Vagina (tissue), 2 donors: ENCODE measurements around the gene SAMMSON. TPM values are rescaled to one million over a fixed set of nuclear protein-coding genes. Genes with fewer than 3 reads are reported as not detected.
A peak's percentile ranks its signal among the peaks of the same experiment; 100 is the strongest.

Experiments used
- DNase-seq, 2 donors: peaks; one replicate each; pipeline ENCODE4 v3.0.0-alpha.2; 2017; ENCODE audit errors: extremely low spot score in 2 of 2
- H3K27ac ChIP-seq: fragments of 200-600 bp; sonication (generic); one replicate; pipeline ENCODE4 v1.5.1; 2019
- H3K27me3 ChIP-seq: fragments of 200-600 bp; sonication (generic); one replicate; pipeline ENCODE4 v1.5.1; 2019
- H3K36me3 ChIP-seq, 2 donors: fragments of 200-600 bp; sonication (generic); one replicate each; pipeline ENCODE4 v1.5.1; 2017 to 2019
- H3K4me1 ChIP-seq: fragments of 200-600 bp; sonication (generic); one replicate; pipeline ENCODE4 v1.5.1; 2019
- H3K4me3 ChIP-seq, 2 donors: fragments of 200-600 bp; sonication (generic); 1 replicate in 1 of 2; 2 replicates in 1 of 2; pipeline ENCODE4 v1.5.1; 2016 to 2019
- H3K9me3 ChIP-seq: fragments of 200-600 bp; sonication (generic); one replicate; pipeline ENCODE4 v1.5.1; 2019
- CTCF ChIP-seq, 3 experiments: fragments of 450-650 bp in 2 of 3; fragments of 200-600 bp in 1 of 3; sonication (generic) in 1 of 3; IDR thresholded peaks; one replicate each; pipeline ENCODE4 v1.5.1; 2017 to 2019; ENCODE audit warnings: antibody characterized with exemption in 3 of 3, mild to moderate bottlenecking in 2 of 3, moderate library complexity in 2 of 3
- POLR2A ChIP-seq, 2 donors: fragments of 450-650 bp; IDR thresholded peaks; one replicate each; pipeline ENCODE4 v1.6.1; 2017; ENCODE audit warnings: antibody characterized with exemption in 2 of 2, mild to moderate bottlenecking in 2 of 2, moderate library complexity in 2 of 2
- POLR2AphosphoS5 ChIP-seq, 2 donors: sonication (generic); formaldehyde crosslinking; IDR thresholded peaks; one replicate each; pipeline ENCODE4 v1.9.0; 2017; ENCODE audit warnings: antibody characterized with exemption in 2 of 2, mild to moderate bottlenecking in 2 of 2, low read depth in 1 of 2; ENCODE audit not compliant: insufficient read depth in 1 of 2
- intact Hi-C: fragments of 100-400 bp; cut with DNase I; formaldehyde crosslinking; loops from one replicate; pipeline ENCODE4 v1.15.1; 2023
- total RNA-seq: library from RNA; depleted of rRNA; stranded (reverse); fragments of >200 nt; gene quantifications from one replicate; pipeline ENCODE4 v1.2.3, GENCODE V29; 2016

Gene SAMMSON
- total RNA-seq, 1 donor from 2014 or later, result not detected

- Histone ChIP-seq H3K4me3 (no peak overlapping the region), H3K27me3 (no peaks in the 10 kb centered on the region), H3K9me3 (no peaks in the 10 kb centered on the region), H3K36me3 (no peaks in the 10 kb centered on the region), H3K27ac (no peak overlapping the region), H3K4me1 (no peaks in the 10 kb centered on the region)
- intact Hi-C loops, result no loop called here
- TF ChIP-seq POLR2A (IDR thresholded peaks at IDR 0.05) (no peak), POLR2AphosphoS5 (IDR thresholded peaks at IDR 0.05; ENCODE audit: insufficient read depth in 1 of 2, low read depth in 1 of 2) (no peak), CTCF (IDR thresholded peaks at IDR 0.05) (no peak)
- DNase-seq, result no peak
Observed at GRCh38 chr3:70065696-70066253, 66.2 kb downstream of the SAMMSON start.

GRCh38 chr3:70067860-70068521, 68.5 kb downstream of the SAMMSON start:
- H3K4me3 ChIP-seq, result no peak overlapping the region
- no peak for DNase-seq
- H3K4me1 ChIP-seq, result no peaks in the 10 kb centered on the region
- H3K9me3 ChIP-seq, result no peaks in the 10 kb centered on the region
- H3K27ac ChIP-seq, result no peak overlapping the region
- TF ChIP-seq POLR2AphosphoS5 (IDR thresholded peaks at IDR 0.05; ENCODE audit: insufficient read depth in 1 of 2, low read depth in 1 of 2) (no peak), CTCF (IDR thresholded peaks at IDR 0.05) (no peak), POLR2A (IDR thresholded peaks at IDR 0.05) (no peak)
- H3K36me3 ChIP-seq, result no peaks in the 10 kb centered on the region
- intact Hi-C loops, result no loop called here
- no peaks in the 10 kb centered on the region for H3K27me3 ChIP-seq

- Histone ChIP-seq H3K27me3 (no peaks in the 10 kb centered on the region), H3K4me1 (no peaks in the 10 kb centered on the region), H3K4me3 (no peak overlapping the region), H3K27ac (no peak overlapping the region), H3K36me3 (no peaks in the 10 kb centered on the region), H3K9me3 (no peaks in the 10 kb centered on the region)
- intact Hi-C loops, result no loop called here
- DNase-seq, result no peak
- TF ChIP-seq POLR2AphosphoS5 (IDR thresholded peaks at IDR 0.05; ENCODE audit: insufficient read depth in 1 of 2, low read depth in 1 of 2) (no peak), CTCF (IDR thresholded peaks at IDR 0.05) (no peak), POLR2A (IDR thresholded peaks at IDR 0.05) (no peak)
Observed at GRCh38 chr3:70069557-70069956, 70.0 kb downstream of the SAMMSON start.

GRCh38 chr3:70071138-70071537, 71.6 kb downstream of the SAMMSON start:
- Histone ChIP-seq H3K9me3 (no peaks in the 10 kb centered on the region), H3K4me3 (no peak overlapping the region), H3K36me3 (no peaks in the 10 kb centered on the region), H3K27ac (no peak overlapping the region), H3K27me3 (no peaks in the 10 kb centered on the region), H3K4me1 (no peaks in the 10 kb centered on the region)
- intact Hi-C loops, result no loop called here
- DNase-seq, result no peak
- TF ChIP-seq POLR2A (IDR thresholded peaks at IDR 0.05) (no peak), POLR2AphosphoS5 (IDR thresholded peaks at IDR 0.05; ENCODE audit: insufficient read depth in 1 of 2, low read depth in 1 of 2) (no peak), CTCF (IDR thresholded peaks at IDR 0.05) (no peak)

GRCh38 chr3:70072180-70072579, 72.6 kb downstream of the SAMMSON start:
- H3K27me3 ChIP-seq, result no peaks in the 10 kb centered on the region
- no peaks in the 10 kb centered on the region for H3K36me3 ChIP-seq
- DNase-seq, result no peak
- no peaks in the 10 kb centered on the region for H3K4me1 ChIP-seq
- H3K4me3 ChIP-seq, result peak overlapping the region in 1 of 2 donors; percentile 13
- H3K27ac ChIP-seq, result no peak overlapping the region
- no peak for TF ChIP-seq POLR2AphosphoS5 (IDR thresholded peaks at IDR 0.05; ENCODE audit: insufficient read depth in 1 of 2, low read depth in 1 of 2)
- no peak for TF ChIP-seq CTCF (IDR thresholded peaks at IDR 0.05)
- TF ChIP-seq POLR2A (IDR thresholded peaks at IDR 0.05), result no peak
- intact Hi-C loops, result no loop called here
- no peaks in the 10 kb centered on the region for H3K9me3 ChIP-seq
